RWPE2 (cell line): ENCODE results near the gene NTPCR.

Source experiments
- ATAC-seq: fragments of 200-7000 bp; cut with Tn5 transposase; 3 replicates; pipeline ENCODE4 v1.9.1; 2021; ENCODE audit warnings: low read depth
- DNase-seq: peaks from one replicate; pipeline ENCODE4 v3.0.0-alpha.2; 2020; ENCODE audit warnings: low spot score
- H3K27ac ChIP-seq: fragments of 450-650 bp; 2 replicates; pipeline ENCODE4 v1.5.1; 2017; ENCODE audit warnings: mild to moderate bottlenecking; ENCODE audit not compliant: poor library complexity, severe bottlenecking
- H3K27me3 ChIP-seq: fragments of 250-450 bp; sonication (Bioruptor Pico); 2 replicates; pipeline ENCODE4 v1.5.1; 2021; ENCODE audit warnings: mild to moderate bottlenecking, moderate library complexity; ENCODE audit not compliant: insufficient read depth, poor library complexity, severe bottlenecking
- H3K36me3 ChIP-seq: fragments of 250-450 bp; sonication (Bioruptor Pico); 2 replicates; pipeline ENCODE4 v1.5.1; 2020; ENCODE audit warnings: low read depth, mild to moderate bottlenecking, moderate library complexity
- H3K4me1 ChIP-seq: fragments of 250-450 bp; sonication (Bioruptor Pico); 2 replicates; pipeline ENCODE4 v1.5.1; 2021; ENCODE audit warnings: mild to moderate bottlenecking, moderate library complexity; ENCODE audit not compliant: insufficient read depth, poor library complexity, severe bottlenecking
- H3K4me3 ChIP-seq: fragments of 250-450 bp; sonication (Bioruptor Pico); 2 replicates; pipeline ENCODE4 v1.5.1; 2021; ENCODE audit warnings: mild to moderate bottlenecking, moderate library complexity; ENCODE audit not compliant: severe bottlenecking
- H3K9me3 ChIP-seq: fragments of 250-450 bp; sonication (Bioruptor Pico); 2 replicates; pipeline ENCODE4 v1.5.1; 2021; ENCODE audit warnings: mild to moderate bottlenecking, moderate library complexity; ENCODE audit not compliant: severe bottlenecking
- CTCF ChIP-seq: fragments of 450-650 bp; IDR thresholded peaks from one replicate; pipeline ENCODE4 v1.5.1; 2017; ENCODE audit warnings: mild to moderate bottlenecking, moderate library complexity; ENCODE audit not compliant: poor library complexity, severe bottlenecking

NTPCR gene

GRCh38 chr1:232904131-232904530, 46.3 kb upstream of the NTPCR start:
- TF ChIP-seq CTCF, result no peak
- no peak for DNase-seq
- ATAC-seq, result no peak
- Histone ChIP-seq H3K27me3 (no peaks in the 10 kb centered on the region), H3K4me1 (no peaks in the 10 kb centered on the region), H3K4me3 (no peak overlapping the region), H3K36me3 (no peaks in the 10 kb centered on the region), H3K9me3 (no peaks in the 10 kb centered on the region), H3K27ac (no peak overlapping the region)

GRCh38 chr1:232904566-232904965, 45.8 kb upstream of the NTPCR start:
- DNase-seq, result no peak
- H3K27ac ChIP-seq, result no peak overlapping the region
- ATAC-seq, result peak; percentile 65

GRCh38 chr1:232905331-232906034, 44.9 kb upstream of the NTPCR start:
- Histone ChIP-seq H3K27ac (no peak overlapping the region), H3K4me1 (no peaks in the 10 kb centered on the region), H3K36me3 (no peaks in the 10 kb centered on the region), H3K4me3 (no peak overlapping the region), H3K27me3 (no peaks in the 10 kb centered on the region), H3K9me3 (no peaks in the 10 kb centered on the region)
- ATAC-seq, result no peak
- TF ChIP-seq CTCF, result no peak
- no peak for DNase-seq

More at GRCh38 chr1:232904566-232904965, 45.8 kb upstream of the NTPCR start:
- Histone ChIP-seq H3K4me1 (no peaks in the 10 kb centered on the region), H3K4me3 (no peak overlapping the region), H3K9me3 (no peaks in the 10 kb centered on the region), H3K36me3 (no peaks in the 10 kb centered on the region), H3K27me3 (no peaks in the 10 kb centered on the region)
- TF ChIP-seq CTCF, result no peak

GRCh38 chr1:232906441-232906840, 44.0 kb upstream of the NTPCR start:
- Histone ChIP-seq H3K4me3 (no peak overlapping the region), H3K9me3 (no peaks in the 10 kb centered on the region), H3K27ac (no peak overlapping the region), H3K36me3 (no peaks in the 10 kb centered on the region), H3K4me1 (no peaks in the 10 kb centered on the region), H3K27me3 (no peaks in the 10 kb centered on the region)
- no peak for ATAC-seq
- no peak for TF ChIP-seq CTCF
- DNase-seq, result no peak

GRCh38 chr1:232908831-232909230, 41.6 kb upstream of the NTPCR start:
- no peaks in the 10 kb centered on the region for H3K4me1 ChIP-seq
- TF ChIP-seq CTCF, result no peak
- no peak for DNase-seq

More at GRCh38 chr1:232908831-232909230, 41.6 kb upstream of the NTPCR start:
- Histone ChIP-seq H3K36me3 (no peaks in the 10 kb centered on the region), H3K27ac (no peak overlapping the region), H3K27me3 (no peaks in the 10 kb centered on the region), H3K9me3 (no peaks in the 10 kb centered on the region), H3K4me3 (no peak overlapping the region)
- ATAC-seq, result no peak
